HEK293 (cell line): ENCODE measurements around the gene MIF.
A peak's percentile ranks its signal among the peaks of the same experiment; 100 is the strongest.

Experiments
- CTCF ChIA-PET: fragments of 350-600 bp; formaldehyde crosslinking; extraction: SDS; loops from one replicate; lab custom pipeline; 2021; ENCODE audit warnings: antibody characterized with exemption; lab: Yijun Ruan, JAX
- POLR2A ChIA-PET: fragments of 300-600 bp; formaldehyde crosslinking; extraction: SDS; loops from one replicate; lab custom pipeline; 2020; ENCODE audit warnings: antibody characterized with exemption, inconsistent platforms; lab: Yijun Ruan, JAX
- H3K27ac ChIP-seq: fragments of 200-500 bp; sonication (Bioruptor generic); 2 replicates; pipeline ENCODE4 v1.5.1; 2014; ENCODE audit warnings: low read depth, low read length, control low read depth, inconsistent platforms; ENCODE audit errors: extremely low read depth
- H3K36me3 ChIP-seq, 2 experiments: fragments of 200-500 bp in 1 of 2; sonication (Bioruptor generic) in 1 of 2; 1 replicate in 1 of 2; 2 replicates in 1 of 2; pipeline ENCODE4 v1.5.1; 2014 to 2017; ENCODE audit warnings: inconsistent platforms in 2 of 2, low read length in 2 of 2; ENCODE audit not compliant: control insufficient read depth in 2 of 2, insufficient read depth in 1 of 2
- H3K4me1 ChIP-seq: fragments of 200-500 bp; sonication (Bioruptor generic); 2 replicates; pipeline ENCODE4 v1.5.1; 2014; ENCODE audit warnings: mild to moderate bottlenecking, low read length, inconsistent platforms; ENCODE audit not compliant: control insufficient read depth, insufficient read depth
- H3K4me3 ChIP-seq: 2 replicates; pipeline ENCODE4 v1.5.1; 2011; ENCODE audit warnings: low read depth, mild to moderate bottlenecking, control low read depth, low read length, moderate library complexity
- H3K9me3 ChIP-seq: fragments of 200-500 bp; sonication (Bioruptor generic); 2 replicates; pipeline ENCODE4 v1.5.1; 2014; ENCODE audit warnings: low read depth, low read length, inconsistent platforms; ENCODE audit not compliant: control insufficient read depth, insufficient read depth
- GFI1B ChIP-seq: fragments of 450-650 bp; formaldehyde crosslinking; IDR thresholded peaks from 2 replicates; pipeline ENCODE4 v1.5.1; 2016; ENCODE audit warnings: missing biosample characterization, missing genetic modification characterization
- KLF10 ChIP-seq: fragments of 450-650 bp; IDR thresholded peaks from 2 replicates; pipeline ENCODE4 v1.5.1; 2018; ENCODE audit warnings: missing biosample characterization, mild to moderate bottlenecking, missing genetic modification characterization
- KLF16 ChIP-seq: fragments of 450-650 bp; formaldehyde crosslinking; IDR thresholded peaks from 2 replicates; pipeline ENCODE4 v1.5.1; 2017; ENCODE audit warnings: missing biosample characterization, missing genetic modification characterization
- PRDM1 ChIP-seq: fragments of 450-650 bp; formaldehyde crosslinking; IDR thresholded peaks from 2 replicates; pipeline ENCODE4; 2016; ENCODE audit warnings: missing biosample characterization, missing genetic modification characterization
- REST ChIP-seq: fragments of 450-650 bp; formaldehyde crosslinking; IDR thresholded peaks from 2 replicates; pipeline ENCODE4 v1.5.1; 2016; ENCODE audit warnings: missing biosample characterization, missing genetic modification characterization
- WT1 ChIP-seq: fragments of 450-650 bp; formaldehyde crosslinking; IDR thresholded peaks from 2 replicates; pipeline ENCODE4 v1.5.1; 2016; ENCODE audit warnings: missing biosample characterization, missing genetic modification characterization
- ZBTB21 ChIP-seq: fragments of 450-650 bp; formaldehyde crosslinking; IDR thresholded peaks from 2 replicates; pipeline ENCODE4 v1.5.1; 2017; ENCODE audit warnings: missing biosample characterization, missing genetic modification characterization
- ZNF112 ChIP-seq: fragments of 450-650 bp; formaldehyde crosslinking; IDR thresholded peaks from 2 replicates; pipeline ENCODE4 v1.5.0; 2017; ENCODE audit warnings: missing biosample characterization, missing genetic modification characterization
- ZNF157 ChIP-seq: fragments of 450-650 bp; formaldehyde crosslinking; IDR thresholded peaks from 2 replicates; pipeline ENCODE4 v1.5.1; 2016; ENCODE audit warnings: missing biosample characterization, missing genetic modification characterization
- ZNF24 ChIP-seq: fragments of 450-650 bp; formaldehyde crosslinking; IDR thresholded peaks from 2 replicates; pipeline ENCODE4 v1.5.1; 2016; ENCODE audit warnings: missing biosample characterization, missing genetic modification characterization
- ZNF324 ChIP-seq: fragments of 450-650 bp; formaldehyde crosslinking; IDR thresholded peaks from 2 replicates; pipeline ENCODE4 v1.5.1; 2016; ENCODE audit warnings: missing biosample characterization, missing genetic modification characterization
- ZNF354C ChIP-seq: fragments of 450-650 bp; formaldehyde crosslinking; IDR thresholded peaks from 2 replicates; pipeline ENCODE4 v1.5.1; 2016; ENCODE audit warnings: missing biosample characterization, missing genetic modification characterization, low read depth, borderline replicate concordance
- ZNF518A ChIP-seq: fragments of 450-650 bp; formaldehyde crosslinking; conservative IDR thresholded peaks from 2 replicates; pipeline ENCODE4 v1.5.1; 2016; ENCODE audit warnings: low read depth, missing biosample characterization, missing genetic modification characterization
- ZNF521 ChIP-seq: fragments of 450-650 bp; formaldehyde crosslinking; IDR thresholded peaks from 2 replicates; pipeline ENCODE4 v1.5.1; 2017; ENCODE audit warnings: missing biosample characterization, mild to moderate bottlenecking, missing genetic modification characterization
- ZNF548 ChIP-seq: fragments of 450-650 bp; formaldehyde crosslinking; IDR thresholded peaks from 2 replicates; pipeline ENCODE4 v1.5.1; 2016; ENCODE audit warnings: missing biosample characterization, missing genetic modification characterization
- ZNF639 ChIP-seq: fragments of 450-650 bp; formaldehyde crosslinking; IDR thresholded peaks from 2 replicates; pipeline ENCODE4 v1.5.1; 2016; ENCODE audit warnings: missing biosample characterization, missing genetic modification characterization
- ZSCAN16 ChIP-seq: fragments of 450-650 bp; formaldehyde crosslinking; IDR thresholded peaks from 2 replicates; pipeline ENCODE4 v1.5.1; 2016; ENCODE audit warnings: missing biosample characterization, missing genetic modification characterization
- TF ChIP-seq, protein P1 (sequence below): fragments of 450-650 bp; formaldehyde crosslinking; IDR thresholded peaks from 2 replicates; pipeline ENCODE4 v1.5.1; 2016; ENCODE audit warnings: missing biosample characterization, missing genetic modification characterization
- TF ChIP-seq, protein P2 (sequence below): fragments of 450-650 bp; formaldehyde crosslinking; IDR thresholded peaks from 2 replicates; pipeline ENCODE4 v1.5.1; 2016; ENCODE audit warnings: missing biosample characterization, missing genetic modification characterization
- TF ChIP-seq, protein P3 (sequence below): fragments of 450-650 bp; formaldehyde crosslinking; IDR thresholded peaks from 2 replicates; pipeline ENCODE4 v1.5.1; 2016; ENCODE audit warnings: missing biosample characterization, missing genetic modification characterization

MIF gene

GRCh38 chr22:23896166-23896522 is 2.0 kb downstream of the MIF start:
- POLR2A ChIA-PET = interaction anchor here (0.9 to 1.7 kb wide), 4 partner anchors 13 to 75 kb away, joined by 3 to 13 read pairs (median 4); no protein-coding TSS in a partner anchor

More at GRCh38 chr22:23896166-23896522, 2.0 kb downstream of the MIF start:
- Histone ChIP-seq H3K9me3 (no peaks in the 10 kb centered on the region), H3K36me3 (peaks cover 14 to 31% of the 10 kb centered on the region in 2 experiments), H3K27ac (peak overlapping the region; percentile 94), H3K4me3 (no peak overlapping the region), H3K4me1 (peaks cover 15% of the 10 kb centered on the region)
- CTCF ChIA-PET = interaction anchor here (0.6 to 1.0 kb wide), 3 partner anchors 15 to 122 kb away, joined by 3 to 4 read pairs (median 3); no protein-coding TSS in a partner anchor
- TF ChIP-seq ZSCAN16 (tag by site-specific recombination) = no peak
- TF ChIP-seq, protein P1, sequence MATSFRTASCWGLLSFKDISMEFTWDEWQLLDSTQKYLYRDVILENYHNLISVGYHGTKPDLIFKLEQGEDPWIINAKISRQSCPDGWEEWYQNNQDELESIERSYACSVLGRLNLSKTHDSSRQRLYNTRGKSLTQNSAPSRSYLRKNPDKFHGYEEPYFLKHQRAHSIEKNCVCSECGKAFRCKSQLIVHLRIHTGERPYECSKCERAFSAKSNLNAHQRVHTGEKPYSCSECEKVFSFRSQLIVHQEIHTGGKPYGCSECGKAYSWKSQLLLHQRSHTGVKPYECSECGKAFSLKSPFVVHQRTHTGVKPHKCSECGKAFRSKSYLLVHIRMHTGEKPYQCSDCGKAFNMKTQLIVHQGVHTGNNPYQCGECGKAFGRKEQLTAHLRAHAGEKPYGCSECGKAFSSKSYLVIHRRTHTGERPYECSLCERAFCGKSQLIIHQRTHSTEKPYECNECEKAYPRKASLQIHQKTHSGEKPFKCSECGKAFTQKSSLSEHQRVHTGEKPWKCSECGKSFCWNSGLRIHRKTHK (tag by site-specific recombination) = no peak
- no peak for TF ChIP-seq ZBTB21 (tag by site-specific recombination)
- no peak for TF ChIP-seq ZNF548 (tag by site-specific recombination)
- TF ChIP-seq ZNF157 (tag by site-specific recombination) = no peak
- TF ChIP-seq ZNF112 (tag by site-specific recombination) = no peak
- TF ChIP-seq ZNF354C = no peak
- no peak for TF ChIP-seq PRDM1
- TF ChIP-seq ZNF521 (tag by site-specific recombination) = no peak
- no peak for TF ChIP-seq KLF16 (tag by site-specific recombination)
- no peak for TF ChIP-seq GFI1B
- TF ChIP-seq ZNF518A (tag by site-specific recombination) = no peak
- TF ChIP-seq, protein P2, sequence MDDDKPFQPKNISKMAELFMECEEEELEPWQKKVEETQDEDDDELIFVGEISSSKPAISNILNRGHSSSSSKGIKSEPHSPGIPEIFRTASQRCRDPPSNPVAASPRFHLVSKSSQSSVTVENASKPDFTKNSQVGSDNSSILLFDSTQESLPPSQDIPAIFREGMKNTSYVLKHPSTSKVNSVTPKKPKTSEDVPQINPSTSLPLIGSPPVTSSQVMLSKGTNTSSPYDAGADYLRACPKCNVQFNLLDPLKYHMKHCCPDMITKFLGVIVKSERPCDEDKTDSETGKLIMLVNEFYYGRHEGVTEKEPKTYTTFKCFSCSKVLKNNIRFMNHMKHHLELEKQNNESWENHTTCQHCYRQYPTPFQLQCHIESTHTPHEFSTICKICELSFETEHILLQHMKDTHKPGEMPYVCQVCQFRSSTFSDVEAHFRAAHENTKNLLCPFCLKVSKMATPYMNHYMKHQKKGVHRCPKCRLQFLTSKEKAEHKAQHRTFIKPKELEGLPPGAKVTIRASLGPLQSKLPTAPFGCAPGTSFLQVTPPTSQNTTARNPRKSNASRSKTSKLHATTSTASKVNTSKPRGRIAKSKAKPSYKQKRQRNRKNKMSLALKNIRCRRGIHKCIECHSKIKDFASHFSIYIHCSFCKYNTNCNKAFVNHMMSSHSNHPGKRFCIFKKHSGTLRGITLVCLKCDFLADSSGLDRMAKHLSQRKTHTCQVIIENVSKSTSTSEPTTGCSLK (tag by site-specific recombination) = no peak
- no peak for TF ChIP-seq WT1 (tag by site-specific recombination)
- no peak for TF ChIP-seq KLF10 (tag by site-specific recombination)
- TF ChIP-seq REST (tag by site-specific recombination) = no peak
- no peak for TF ChIP-seq ZNF24
- no peak for TF ChIP-seq ZNF324 (tag by site-specific recombination)
- no peak for TF ChIP-seq ZNF639 (tag by site-specific recombination)
- TF ChIP-seq, protein P3, sequence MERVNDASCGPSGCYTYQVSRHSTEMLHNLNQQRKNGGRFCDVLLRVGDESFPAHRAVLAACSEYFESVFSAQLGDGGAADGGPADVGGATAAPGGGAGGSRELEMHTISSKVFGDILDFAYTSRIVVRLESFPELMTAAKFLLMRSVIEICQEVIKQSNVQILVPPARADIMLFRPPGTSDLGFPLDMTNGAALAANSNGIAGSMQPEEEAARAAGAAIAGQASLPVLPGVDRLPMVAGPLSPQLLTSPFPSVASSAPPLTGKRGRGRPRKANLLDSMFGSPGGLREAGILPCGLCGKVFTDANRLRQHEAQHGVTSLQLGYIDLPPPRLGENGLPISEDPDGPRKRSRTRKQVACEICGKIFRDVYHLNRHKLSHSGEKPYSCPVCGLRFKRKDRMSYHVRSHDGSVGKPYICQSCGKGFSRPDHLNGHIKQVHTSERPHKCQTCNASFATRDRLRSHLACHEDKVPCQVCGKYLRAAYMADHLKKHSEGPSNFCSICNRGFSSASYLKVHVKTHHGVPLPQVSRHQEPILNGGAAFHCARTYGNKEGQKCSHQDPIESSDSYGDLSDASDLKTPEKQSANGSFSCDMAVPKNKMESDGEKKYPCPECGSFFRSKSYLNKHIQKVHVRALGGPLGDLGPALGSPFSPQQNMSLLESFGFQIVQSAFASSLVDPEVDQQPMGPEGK (tag by site-specific recombination) = no peak
